SK-N-SH (cell line): ENCODE measurements around the gene SERTAD2. TPM values are rescaled to one million over a fixed set of nuclear protein-coding genes. Genes with fewer than 3 reads are reported as not detected.

Experiments
- CTCF ChIA-PET: fragments of 300-600, 350-600 bp; formaldehyde crosslinking; extraction: SDS; loops from one replicate; lab custom pipeline; 2021; lab: Yijun Ruan, JAX
- POLR2A ChIA-PET: fragments of 350-600 bp; sonication (Branson Sonifier 250); formaldehyde crosslinking; extraction: SDS; loops from one replicate; lab custom pipeline; 2020; ENCODE audit warnings: antibody characterized with exemption, inconsistent platforms; lab: Yijun Ruan, JAX
- DNase-seq: peaks from one replicate; pipeline ENCODE4 v3.0.0; 2012
- H2AFZ ChIP-seq: fragments of 200-600 bp; sonication (generic); 2 replicates; pipeline ENCODE4 v1.8.1; 2016; ENCODE audit warnings: antibody characterized with exemption, mild to moderate bottlenecking, low read depth
- H3F3A ChIP-seq: fragments of 200-600 bp; sonication (generic); replicated peaks from 2 replicates; pipeline ENCODE3; 2016; ENCODE audit warnings: antibody characterized with exemption, mild to moderate bottlenecking; ENCODE audit not compliant: insufficient read depth
- H3K27ac ChIP-seq, 2 experiments: fragments of 200-500 bp in 1 of 2; fragments of 200-600 bp in 1 of 2; sonication (Bioruptor generic) in 1 of 2; sonication (generic), shearing (Covaris generic) in 1 of 2; 2 replicates each; pipeline versions ENCODE4 v1.5.1 to v1.6.1; 2014 to 2016; ENCODE audit warnings: low read depth in 2 of 2, inconsistent platforms in 1 of 2, low read length in 1 of 2, mild to moderate bottlenecking in 1 of 2, mixed read lengths in 1 of 2
- H3K27me3 ChIP-seq: fragments of 200-600 bp; sonication (generic), shearing (Covaris generic); 2 replicates; pipeline ENCODE4 v1.6.1; 2016; ENCODE audit warnings: mixed run types; ENCODE audit not compliant: insufficient read depth
- H3K36me3 ChIP-seq, 2 experiments: fragments of 200-500 bp in 1 of 2; fragments of 200-600 bp in 1 of 2; sonication (Bioruptor generic) in 1 of 2; sonication (generic) in 1 of 2; replicated peaks in 1 of 2; 2 replicates each; pipeline versions ENCODE3 to v1.5.1; 2014 to 2016; ENCODE audit warnings: low read length in 1 of 2, mild to moderate bottlenecking in 1 of 2; ENCODE audit not compliant: insufficient read depth in 2 of 2, control insufficient read depth in 1 of 2
- H3K4me1 ChIP-seq, 2 experiments: fragments of 200-500 bp in 1 of 2; fragments of 200-600 bp in 1 of 2; sonication (Bioruptor generic) in 1 of 2; sonication (generic), shearing (Covaris generic) in 1 of 2; 2 replicates each; pipeline versions ENCODE4 v1.5.1 to v1.6.1; 2014 to 2016; ENCODE audit warnings: low read depth in 1 of 2, low read length in 1 of 2, mixed run types in 1 of 2; ENCODE audit not compliant: insufficient read depth in 2 of 2, control insufficient read depth in 1 of 2
- H3K4me2 ChIP-seq: fragments of 200-600 bp; sonication (generic), shearing (Covaris generic); 2 replicates; pipeline ENCODE4 v1.6.1; 2017; ENCODE audit warnings: mixed run types
- H3K4me3 ChIP-seq, 2 experiments: fragments of 200-500 bp in 1 of 2; fragments of 200-600 bp in 1 of 2; sonication (Bioruptor generic) in 1 of 2; sonication (generic), shearing (Covaris generic) in 1 of 2; 2 replicates each; pipeline versions ENCODE4 v1.5.1 to v1.8.1; 2014 to 2016; ENCODE audit warnings: low read depth in 2 of 2, inconsistent platforms in 1 of 2, low read length in 1 of 2, mild to moderate bottlenecking in 1 of 2, mixed read lengths in 1 of 2, moderate library complexity in 1 of 2
- H3K79me2 ChIP-seq: fragments of 200-600 bp; sonication (generic); 2 replicates; pipeline ENCODE4 v1.8.1; 2017; ENCODE audit warnings: mild to moderate bottlenecking; ENCODE audit not compliant: insufficient read depth
- H3K9ac ChIP-seq: fragments of 200-600 bp; sonication (generic); 2 replicates; pipeline ENCODE4 v1.6.1; 2017; ENCODE audit warnings: mixed run types
- H3K9me2 ChIP-seq: fragments of 200-600 bp; sonication (generic); 2 replicates; pipeline ENCODE4 v1.6.1; 2017; ENCODE audit warnings: mixed run types
- H3K9me3 ChIP-seq: fragments of 200-600 bp; sonication (generic); 2 replicates; pipeline ENCODE4 v1.6.1; 2017; ENCODE audit warnings: mixed run types, mild to moderate bottlenecking, moderate library complexity
- H4K20me1 ChIP-seq: fragments of 200-600 bp; sonication (generic); 2 replicates; pipeline ENCODE4 v1.6.1; 2017; ENCODE audit warnings: mild to moderate bottlenecking, mixed run types; ENCODE audit not compliant: insufficient read depth
- CHD2 ChIP-seq: fragments of 150-350 bp; IDR thresholded peaks from 2 replicates; pipeline ENCODE4 v1.6.1; 2018; ENCODE audit warnings: low read length; ENCODE audit not compliant: partially characterized antibody
- ELF1 ChIP-seq: IDR thresholded peaks from 2 replicates; pipeline ENCODE4 v1.4.0; 2012
- EP300 ChIP-seq, 2 experiments: IDR thresholded peaks; 2 replicates each; pipeline versions ENCODE4 v1.4.0 to v1.6.1; 2012; ENCODE audit warnings: borderline replicate concordance in 1 of 2, low read depth in 1 of 2, low read length in 1 of 2
- EZH2phosphoT487 ChIP-seq: fragments of 200-600 bp; sonication (generic); IDR thresholded peaks from 2 replicates; pipeline ENCODE4 v1.6.1; 2017; ENCODE audit warnings: low read depth, mixed run types, mild to moderate bottlenecking, antibody characterized with exemption, moderate library complexity, borderline replicate concordance
- GABPA ChIP-seq: IDR thresholded peaks from 2 replicates; pipeline ENCODE4 v1.4.0; 2012; ENCODE audit warnings: low read depth, mild to moderate bottlenecking
- GATA2 ChIP-seq: sonication (generic); formaldehyde crosslinking; IDR thresholded peaks from 2 replicates; pipeline ENCODE4 v1.5.0; 2020; ENCODE audit warnings: mild to moderate bottlenecking, missing genetic modification reagents
- MEF2A ChIP-seq: IDR thresholded peaks from 2 replicates; pipeline ENCODE4 v1.4.0; 2012; ENCODE audit warnings: low read depth, borderline replicate concordance
- NFIC ChIP-seq: IDR thresholded peaks from 2 replicates; pipeline ENCODE4 v1.4.0; 2012; ENCODE audit warnings: borderline replicate concordance
- NRF1 ChIP-seq: IDR thresholded peaks from 2 replicates; pipeline ENCODE4 v1.6.1; 2012; ENCODE audit warnings: low read depth, mild to moderate bottlenecking, low read length
- RAD21 ChIP-seq: IDR thresholded peaks from 2 replicates; pipeline ENCODE4 v1.6.1; 2012; ENCODE audit warnings: mild to moderate bottlenecking, low read length
- RCOR1 ChIP-seq: fragments of 150-350 bp; IDR thresholded peaks from 2 replicates; pipeline ENCODE4 v1.6.1; 2017; ENCODE audit warnings: antibody characterized with exemption, low read length
- RXRA ChIP-seq: IDR thresholded peaks from 2 replicates; pipeline ENCODE4 v1.4.0; 2012; ENCODE audit warnings: low read depth, mild to moderate bottlenecking, borderline replicate concordance
- SIN3A ChIP-seq: IDR thresholded peaks from 2 replicates; pipeline ENCODE4 v1.6.1; 2012; ENCODE audit warnings: low read depth, mild to moderate bottlenecking, low read length, moderate library complexity, borderline replicate concordance
- SMC3 ChIP-seq: IDR thresholded peaks from 2 replicates; pipeline ENCODE4 v1.6.1; 2012; ENCODE audit warnings: low read depth, low read length, improper control_type of control experiment
- TAF1 ChIP-seq: IDR thresholded peaks from 2 replicates; pipeline ENCODE4 v1.6.1; 2012; ENCODE audit warnings: low read depth, mild to moderate bottlenecking, low read length, moderate library complexity, borderline replicate concordance
- TCF12 ChIP-seq: IDR thresholded peaks from 2 replicates; pipeline ENCODE4 v1.4.0; 2012
- TEAD4 ChIP-seq: IDR thresholded peaks from 2 replicates; pipeline ENCODE4 v1.4.0; 2012; ENCODE audit warnings: mild to moderate bottlenecking, borderline replicate concordance; ENCODE audit not compliant: insufficient read depth
- WGBS: methylation state at CpG from one replicate; pipeline ENCODE4 v1.1.6; 2017; ENCODE audit warnings: low lambda C conversion rate; 5-methylcytosine and 5-hydroxymethylcytosine counted together
- polyA plus RNA-seq, 3 experiments: library from polyadenylated mRNA; depleted of rRNA; stranded (reverse); fragments of >200 nt; gene quantifications; 2 replicates each; pipeline ENCODE4 v1.2.3, GENCODE V29; 2012
- TF ChIP-seq, protein P1 (sequence below): fragments of 150-350 bp; IDR thresholded peaks from 2 replicates; pipeline ENCODE4 v1.6.1; 2017; ENCODE audit warnings: antibody characterized with exemption, low read length, low read depth, borderline replicate concordance
- TF ChIP-seq, protein P2 (sequence below): fragments of 200-600 bp; sonication (generic); IDR thresholded peaks from 2 replicates; pipeline ENCODE4 v1.6.1; 2017; ENCODE audit warnings: antibody characterized with exemption, mild to moderate bottlenecking, moderate library complexity
- TF ChIP-seq, protein P3 (sequence below): IDR thresholded peaks from 2 replicates; pipeline ENCODE4; 2012
- TF ChIP-seq, protein P4 (sequence below): fragments of 150-350 bp; IDR thresholded peaks from 2 replicates; pipeline ENCODE4 v1.6.1; 2016; ENCODE audit warnings: mild to moderate bottlenecking, low read depth, low read length
- TF ChIP-seq, protein P5 (sequence below): IDR thresholded peaks from 2 replicates; pipeline ENCODE4 v1.4.0; 2012; ENCODE audit warnings: low read depth, borderline replicate concordance

The SERTAD2 gene
- polyA plus RNA-seq, 1 of the 3 experiments (the other 2 are of a cell fraction): 9.1 TPM

DNA sequence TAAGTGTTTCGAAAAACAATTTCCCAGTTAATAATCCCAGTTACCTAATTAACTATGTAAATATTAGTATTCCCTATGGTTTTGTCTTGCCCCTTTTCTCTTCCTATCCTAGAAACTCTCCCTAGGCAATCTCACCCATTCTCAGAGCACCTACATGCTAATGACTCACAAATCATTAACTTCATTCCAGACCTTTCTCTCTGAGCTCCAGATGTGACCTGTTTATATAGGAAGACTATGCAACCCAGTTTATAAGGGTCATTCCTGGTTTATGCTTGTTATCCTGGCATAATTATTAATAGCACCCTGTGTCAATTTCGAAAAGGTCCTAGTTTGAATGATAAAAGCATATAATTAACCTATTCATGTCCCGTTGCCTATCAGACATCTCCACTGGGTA, 14.8 kb upstream of the SERTAD2 start:
- ChIA-PET POLR2A (no interaction called here), CTCF (no interaction called here)
- Histone ChIP-seq H3K9me2 (no peaks in the 10 kb centered on the region), H3K27ac (no peak overlapping the region), H3K4me1 (no peaks in the 10 kb centered on the region), H3F3A (no peaks in the 10 kb centered on the region), H2AFZ (no peak overlapping the region), H3K27me3 (no peaks in the 10 kb centered on the region), H3K79me2 (no peaks in the 10 kb centered on the region), H3K4me3 (no peak overlapping the region), H3K9me3 (no peaks in the 10 kb centered on the region), H3K4me2 (no peak overlapping the region), H3K9ac (no peak overlapping the region), H4K20me1 (no peaks in the 10 kb centered on the region), H3K36me3 (no peaks in the 10 kb centered on the region)
- DNase-seq: no peak
- TF ChIP-seq, protein P1, sequence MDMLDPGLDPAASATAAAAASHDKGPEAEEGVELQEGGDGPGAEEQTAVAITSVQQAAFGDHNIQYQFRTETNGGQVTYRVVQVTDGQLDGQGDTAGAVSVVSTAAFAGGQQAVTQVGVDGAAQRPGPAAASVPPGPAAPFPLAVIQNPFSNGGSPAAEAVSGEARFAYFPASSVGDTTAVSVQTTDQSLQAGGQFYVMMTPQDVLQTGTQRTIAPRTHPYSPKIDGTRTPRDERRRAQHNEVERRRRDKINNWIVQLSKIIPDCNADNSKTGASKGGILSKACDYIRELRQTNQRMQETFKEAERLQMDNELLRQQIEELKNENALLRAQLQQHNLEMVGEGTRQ: no peak
- no peak for TF ChIP-seq RCOR1
- no peak for TF ChIP-seq ELF1
- TF ChIP-seq MEF2A: no peak
- TF ChIP-seq, protein P2, sequence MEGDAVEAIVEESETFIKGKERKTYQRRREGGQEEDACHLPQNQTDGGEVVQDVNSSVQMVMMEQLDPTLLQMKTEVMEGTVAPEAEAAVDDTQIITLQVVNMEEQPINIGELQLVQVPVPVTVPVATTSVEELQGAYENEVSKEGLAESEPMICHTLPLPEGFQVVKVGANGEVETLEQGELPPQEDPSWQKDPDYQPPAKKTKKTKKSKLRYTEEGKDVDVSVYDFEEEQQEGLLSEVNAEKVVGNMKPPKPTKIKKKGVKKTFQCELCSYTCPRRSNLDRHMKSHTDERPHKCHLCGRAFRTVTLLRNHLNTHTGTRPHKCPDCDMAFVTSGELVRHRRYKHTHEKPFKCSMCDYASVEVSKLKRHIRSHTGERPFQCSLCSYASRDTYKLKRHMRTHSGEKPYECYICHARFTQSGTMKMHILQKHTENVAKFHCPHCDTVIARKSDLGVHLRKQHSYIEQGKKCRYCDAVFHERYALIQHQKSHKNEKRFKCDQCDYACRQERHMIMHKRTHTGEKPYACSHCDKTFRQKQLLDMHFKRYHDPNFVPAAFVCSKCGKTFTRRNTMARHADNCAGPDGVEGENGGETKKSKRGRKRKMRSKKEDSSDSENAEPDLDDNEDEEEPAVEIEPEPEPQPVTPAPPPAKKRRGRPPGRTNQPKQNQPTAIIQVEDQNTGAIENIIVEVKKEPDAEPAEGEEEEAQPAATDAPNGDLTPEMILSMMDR: no peak
- TF ChIP-seq, protein P3, sequence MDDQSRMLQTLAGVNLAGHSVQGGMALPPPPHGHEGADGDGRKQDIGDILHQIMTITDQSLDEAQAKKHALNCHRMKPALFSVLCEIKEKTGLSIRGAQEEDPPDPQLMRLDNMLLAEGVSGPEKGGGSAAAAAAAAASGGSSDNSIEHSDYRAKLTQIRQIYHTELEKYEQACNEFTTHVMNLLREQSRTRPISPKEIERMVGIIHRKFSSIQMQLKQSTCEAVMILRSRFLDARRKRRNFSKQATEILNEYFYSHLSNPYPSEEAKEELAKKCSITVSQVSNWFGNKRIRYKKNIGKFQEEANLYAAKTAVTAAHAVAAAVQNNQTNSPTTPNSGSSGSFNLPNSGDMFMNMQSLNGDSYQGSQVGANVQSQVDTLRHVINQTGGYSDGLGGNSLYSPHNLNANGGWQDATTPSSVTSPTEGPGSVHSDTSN: no peak
- TF ChIP-seq TAF1: no peak
- TF ChIP-seq SMC3: no peak
- TF ChIP-seq SIN3A: no peak
- TF ChIP-seq GATA2 (CRISPR knock-in tag): no peak
- no peak for TF ChIP-seq GABPA
- TF ChIP-seq NRF1: no peak
- TF ChIP-seq TCF12: no peak
- no peak for TF ChIP-seq EZH2phosphoT487
- no peak for TF ChIP-seq NFIC
- TF ChIP-seq CHD2: no peak
- 82% methylated on average over 3 of the region's 3 CpGs for WGBS

DNA sequence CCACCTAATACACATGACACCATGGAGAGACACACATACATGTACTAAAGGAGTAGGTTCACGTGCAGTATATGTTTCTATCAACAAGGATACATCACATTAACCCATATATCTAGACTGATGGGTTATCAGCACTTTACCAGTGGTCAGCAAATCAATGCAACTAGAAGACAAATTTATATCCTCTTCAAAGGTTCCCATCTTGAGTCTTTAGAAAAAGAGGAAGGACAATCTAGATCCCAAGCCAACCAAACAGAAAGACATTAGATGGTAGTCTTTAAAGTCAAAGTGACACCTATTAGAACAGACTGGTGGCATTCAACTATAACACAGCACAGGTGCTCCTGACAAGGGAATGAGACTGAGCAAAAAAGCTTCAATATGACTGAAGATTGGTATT, 13.8 kb upstream of the SERTAD2 start:
- CTCF ChIA-PET: no interaction called here
- Histone ChIP-seq H3K4me2 (no peak overlapping the region), H3K4me3 (no peak overlapping the region), H3F3A (no peaks in the 10 kb centered on the region), H3K4me1 (no peaks in the 10 kb centered on the region), H2AFZ (no peak overlapping the region), H3K27ac (no peak overlapping the region), H3K9me2 (no peaks in the 10 kb centered on the region), H3K9ac (no peak overlapping the region), H3K27me3 (no peaks in the 10 kb centered on the region), H3K9me3 (no peaks in the 10 kb centered on the region), H3K79me2 (no peaks in the 10 kb centered on the region), H3K36me3 (no peaks in the 10 kb centered on the region), H4K20me1 (no peaks in the 10 kb centered on the region)
- WGBS: 83% methylated on average over 1 of the region's 1 CpG
- DNase-seq: no peak
- POLR2A ChIA-PET: no interaction called here
- TF ChIP-seq GABPA (no peak), RAD21 (no peak), EP300 (IDR thresholded peaks at IDR 0.05; ENCODE audit: borderline replicate concordance in 1 of 2, low read depth in 1 of 2, low read length in 1 of 2) (no peak), RXRA (no peak), SMC3 (no peak), TEAD4 (no peak), CHD2 (no peak)
- TF ChIP-seq, protein P4, sequence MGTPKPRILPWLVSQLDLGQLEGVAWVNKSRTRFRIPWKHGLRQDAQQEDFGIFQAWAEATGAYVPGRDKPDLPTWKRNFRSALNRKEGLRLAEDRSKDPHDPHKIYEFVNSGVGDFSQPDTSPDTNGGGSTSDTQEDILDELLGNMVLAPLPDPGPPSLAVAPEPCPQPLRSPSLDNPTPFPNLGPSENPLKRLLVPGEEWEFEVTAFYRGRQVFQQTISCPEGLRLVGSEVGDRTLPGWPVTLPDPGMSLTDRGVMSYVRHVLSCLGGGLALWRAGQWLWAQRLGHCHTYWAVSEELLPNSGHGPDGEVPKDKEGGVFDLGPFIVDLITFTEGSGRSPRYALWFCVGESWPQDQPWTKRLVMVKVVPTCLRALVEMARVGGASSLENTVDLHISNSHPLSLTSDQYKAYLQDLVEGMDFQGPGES: no peak
- TF ChIP-seq, protein P5, sequence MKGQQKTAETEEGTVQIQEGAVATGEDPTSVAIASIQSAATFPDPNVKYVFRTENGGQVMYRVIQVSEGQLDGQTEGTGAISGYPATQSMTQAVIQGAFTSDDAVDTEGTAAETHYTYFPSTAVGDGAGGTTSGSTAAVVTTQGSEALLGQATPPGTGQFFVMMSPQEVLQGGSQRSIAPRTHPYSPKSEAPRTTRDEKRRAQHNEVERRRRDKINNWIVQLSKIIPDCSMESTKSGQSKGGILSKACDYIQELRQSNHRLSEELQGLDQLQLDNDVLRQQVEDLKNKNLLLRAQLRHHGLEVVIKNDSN: no peak
- TF ChIP-seq, protein P2: no peak
